ENCODE measurements around the gene BSN.

DNA sequence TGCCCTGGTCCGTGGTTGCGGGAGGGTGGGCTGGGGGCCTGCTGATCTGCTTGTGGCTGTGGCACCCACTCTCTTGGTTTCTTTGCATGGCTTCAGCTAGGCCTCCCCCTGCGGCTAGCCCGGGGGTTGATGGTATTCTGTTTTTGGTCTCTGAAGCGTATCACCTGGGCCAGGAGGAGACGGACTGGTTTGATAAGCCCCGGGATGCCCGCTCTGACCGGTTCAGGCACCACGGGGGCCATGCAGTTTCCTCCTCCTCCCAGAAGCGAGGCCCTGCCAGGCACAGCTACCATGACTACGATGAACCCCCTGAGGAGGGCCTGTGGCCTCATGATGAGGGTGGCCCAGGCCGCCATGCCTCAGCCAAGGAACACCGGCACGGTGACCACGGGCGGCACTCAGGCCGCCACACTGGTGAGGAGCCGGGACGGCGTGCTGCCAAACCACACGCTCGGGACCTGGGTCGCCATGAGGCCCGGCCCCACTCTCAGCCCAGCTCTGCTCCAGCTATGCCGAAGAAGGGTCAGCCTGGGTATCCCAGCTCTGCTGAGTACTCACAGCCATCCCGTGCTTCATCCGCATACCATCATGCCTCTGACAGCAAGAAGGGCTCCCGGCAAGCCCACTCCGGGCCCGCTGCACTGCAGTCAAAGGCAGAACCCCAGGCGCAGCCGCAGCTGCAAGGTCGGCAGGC, 108.6 kb downstream of the BSN start:
- TF ChIP-seq CTCF (IDR thresholded peaks at IDR 0.05), result no peak
- no peak for TF ChIP-seq POLR2A (IDR thresholded peaks at IDR 0.05)

Data from right lobe of liver (tissue), 4 donors.